Activated CD8-positive, alpha-beta memory T cell treated with anti-CD3 and anti-CD28 coated beads, Interleukin-2, amount 50 U/mL, for 1 hour (primary cell): ENCODE measurements around the gene GPR152.

Experiments
- DNase-seq: peaks from one replicate; pipeline ENCODE4 v3.0.0-alpha.2; 2020; ENCODE audit errors: extremely low read depth

Gene GPR152

GRCh38 chr11:67452141-67452952 is at the start of gene GPR152:
Gene GPR152, minus strand, starts transcription at chr11:67452729. Its CDS starts 5 bp downstream, at chr11:67452724.
- no peak for DNase-seq

- no peak for DNase-seq
Observed at GRCh38 chr11:67501854-67502253, 49.3 kb upstream of the GPR152 start.

GRCh38 chr11:67500831-67501715 is 48.5 kb upstream of the GPR152 start:
- no peak for DNase-seq

- DNase-seq = no peak
Observed at GRCh38 chr11:67500484-67500821, 47.9 kb upstream of the GPR152 start.

GRCh38 chr11:67499808-67500483 is 47.4 kb upstream of the GPR152 start:
- DNase-seq = no peak

- no peak for DNase-seq
Observed at GRCh38 chr11:67498544-67498972, 46.0 kb upstream of the GPR152 start.

GRCh38 chr11:67497656-67498291 is 45.2 kb upstream of the GPR152 start:
- DNase-seq = no peak

GRCh38 chr11:67496113-67496512 is 43.6 kb upstream of the GPR152 start:
- no peak for DNase-seq

- DNase-seq = no peak
Observed at GRCh38 chr11:67495234-67496005, 42.9 kb upstream of the GPR152 start.

GRCh38 chr11:67494371-67495233 is 42.1 kb upstream of the GPR152 start:
- DNase-seq = no peak

GRCh38 chr11:67493548-67494370 is 41.2 kb upstream of the GPR152 start:
- DNase-seq = no peak

GRCh38 chr11:67492801-67493547 is 40.4 kb upstream of the GPR152 start:
- no peak for DNase-seq

- DNase-seq = no peak
Observed at GRCh38 chr11:67492069-67492727, 39.7 kb upstream of the GPR152 start.

GRCh38 chr11:67491276-67492068 is 38.9 kb upstream of the GPR152 start:
- DNase-seq = no peak

- no peak for DNase-seq
Observed at GRCh38 chr11:67490727-67491065, 38.2 kb upstream of the GPR152 start.

- DNase-seq = no peak
Observed at GRCh38 chr11:67489885-67490726, 37.6 kb upstream of the GPR152 start.
